DOHH2 (cell line): ENCODE data around the gene NRXN3.

ENCODE experiments used
- EZH2phosphoT487 ChIP-seq: fragments of 200-600 bp; sonication (generic); IDR thresholded peaks from 2 replicates; pipeline ENCODE4 v1.6.1; 2017; ENCODE audit warnings: borderline replicate concordance, mild to moderate bottlenecking, antibody characterized with exemption, low read length, moderate library complexity, mixed read lengths
- TF ChIP-seq, protein P1 (sequence below): fragments of 200-600 bp; sonication (generic); IDR thresholded peaks from one replicate; pipeline ENCODE4 v1.5.1; 2014; ENCODE audit warnings: antibody characterized with exemption, mild to moderate bottlenecking, low read depth, low read length; ENCODE audit not compliant: poor library complexity, severe bottlenecking

GRCh38 chr14:79878229-79878628, 1708.1 kb downstream of the NRXN3 start:
- TF ChIP-seq, protein P1, sequence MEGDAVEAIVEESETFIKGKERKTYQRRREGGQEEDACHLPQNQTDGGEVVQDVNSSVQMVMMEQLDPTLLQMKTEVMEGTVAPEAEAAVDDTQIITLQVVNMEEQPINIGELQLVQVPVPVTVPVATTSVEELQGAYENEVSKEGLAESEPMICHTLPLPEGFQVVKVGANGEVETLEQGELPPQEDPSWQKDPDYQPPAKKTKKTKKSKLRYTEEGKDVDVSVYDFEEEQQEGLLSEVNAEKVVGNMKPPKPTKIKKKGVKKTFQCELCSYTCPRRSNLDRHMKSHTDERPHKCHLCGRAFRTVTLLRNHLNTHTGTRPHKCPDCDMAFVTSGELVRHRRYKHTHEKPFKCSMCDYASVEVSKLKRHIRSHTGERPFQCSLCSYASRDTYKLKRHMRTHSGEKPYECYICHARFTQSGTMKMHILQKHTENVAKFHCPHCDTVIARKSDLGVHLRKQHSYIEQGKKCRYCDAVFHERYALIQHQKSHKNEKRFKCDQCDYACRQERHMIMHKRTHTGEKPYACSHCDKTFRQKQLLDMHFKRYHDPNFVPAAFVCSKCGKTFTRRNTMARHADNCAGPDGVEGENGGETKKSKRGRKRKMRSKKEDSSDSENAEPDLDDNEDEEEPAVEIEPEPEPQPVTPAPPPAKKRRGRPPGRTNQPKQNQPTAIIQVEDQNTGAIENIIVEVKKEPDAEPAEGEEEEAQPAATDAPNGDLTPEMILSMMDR: no peak
- TF ChIP-seq EZH2phosphoT487: no peak
